Myocyte (in vitro differentiated cells): ENCODE results near the gene FASTK. TPM values are rescaled to one million over a fixed set of nuclear protein-coding genes. Genes with fewer than 3 reads are reported as not detected.
"Not testable (repeated sequence)": the region's sequence is repeated elsewhere in the genome, so short reads cannot be mapped to it uniquely, and the experiment has no call there.

ENCODE experiments used
- DNase-seq: peaks from one replicate; pipeline ENCODE4 v3.0.0-alpha.2; 2012; ENCODE audit warnings: low read depth
- total RNA-seq: library from RNA; depleted of rRNA; stranded (reverse); fragments of >200 nt; gene quantifications from 2 replicates; pipeline ENCODE4 v1.2.3, GENCODE V29; 2014

Gene FASTK
- total RNA-seq, 1 donor from 2014 or later, result 177 TPM

- DNase-seq, result no peak
Measured at GRCh38 chr7:151053751-151054150, 26.9 kb downstream of the FASTK start.

DNA sequence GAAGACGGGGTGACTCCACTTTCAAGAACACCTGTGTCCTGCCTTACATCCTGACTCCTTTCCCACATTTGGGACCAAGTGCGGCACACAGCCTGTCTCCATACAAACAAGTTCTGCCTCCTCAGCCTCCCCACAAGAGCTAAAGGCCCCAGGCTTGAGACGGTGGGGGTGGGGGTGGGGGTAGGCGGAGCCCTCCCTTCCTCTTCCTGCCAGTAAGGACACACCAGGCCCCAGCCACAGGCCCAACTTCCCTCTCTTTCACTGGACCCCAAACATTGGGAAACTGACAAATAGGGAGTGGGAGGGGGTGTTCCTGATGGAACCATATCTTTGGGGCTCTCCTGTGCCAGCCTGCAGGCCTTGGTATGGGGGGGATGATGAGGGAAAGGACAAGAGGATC lies 27.5 kb downstream of the FASTK start:
- no peak for DNase-seq

GRCh38 chr7:151051108-151051507 lies 29.5 kb downstream of the FASTK start:
- DNase-seq, result peak; percentile 40

- DNase-seq, result no peak
Measured at GRCh38 chr7:151048911-151049463, 31.6 kb downstream of the FASTK start.

DNA sequence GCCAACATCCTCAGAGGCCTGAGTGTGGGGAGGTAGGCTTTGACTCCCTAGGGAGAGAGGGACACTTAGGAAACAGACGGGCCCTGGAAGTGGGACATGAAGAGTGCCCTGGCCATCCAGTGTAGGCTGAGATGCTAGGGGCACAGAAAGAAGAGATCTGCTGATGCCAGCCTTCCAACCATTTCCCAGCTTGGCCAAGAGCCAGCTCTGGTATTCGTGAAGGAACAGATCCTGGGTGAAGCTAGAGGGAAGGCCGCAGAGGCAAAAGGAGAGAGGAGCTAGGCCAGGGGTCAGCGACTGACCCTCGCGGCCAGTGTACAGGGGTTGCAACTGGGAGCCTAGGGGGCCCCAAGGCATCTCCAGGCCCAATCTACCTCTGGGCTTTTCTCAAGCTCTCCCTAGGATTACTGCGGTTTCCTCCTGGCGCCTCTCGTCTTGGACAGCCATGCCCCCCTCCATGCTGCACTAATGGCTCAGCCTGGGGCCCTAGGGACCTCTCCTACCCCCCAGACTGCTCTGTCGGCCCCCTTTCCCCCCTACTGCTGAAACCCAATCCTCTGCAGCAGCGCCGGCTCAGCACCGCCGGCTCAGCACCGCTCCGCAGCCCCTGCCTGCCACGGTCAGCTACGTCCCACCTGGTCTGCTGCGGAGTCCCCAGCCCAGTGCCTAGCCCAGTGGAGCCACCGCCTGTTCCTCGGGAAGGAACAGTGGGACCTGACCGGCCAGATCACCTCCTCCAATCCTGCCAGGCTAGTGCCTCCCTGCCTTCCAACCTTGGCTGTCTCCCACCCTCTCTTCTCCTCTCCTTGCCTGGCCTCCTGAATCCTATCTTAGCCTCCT lies 32.4 kb downstream of the FASTK start, which contains the start of gene ASIC3:
ASIC3 (plus strand) TSS at position 556 of the 840 bp plus-strand sequence. CDS start 355 bp downstream, outside the sequence.
- no peak for DNase-seq

DNA sequence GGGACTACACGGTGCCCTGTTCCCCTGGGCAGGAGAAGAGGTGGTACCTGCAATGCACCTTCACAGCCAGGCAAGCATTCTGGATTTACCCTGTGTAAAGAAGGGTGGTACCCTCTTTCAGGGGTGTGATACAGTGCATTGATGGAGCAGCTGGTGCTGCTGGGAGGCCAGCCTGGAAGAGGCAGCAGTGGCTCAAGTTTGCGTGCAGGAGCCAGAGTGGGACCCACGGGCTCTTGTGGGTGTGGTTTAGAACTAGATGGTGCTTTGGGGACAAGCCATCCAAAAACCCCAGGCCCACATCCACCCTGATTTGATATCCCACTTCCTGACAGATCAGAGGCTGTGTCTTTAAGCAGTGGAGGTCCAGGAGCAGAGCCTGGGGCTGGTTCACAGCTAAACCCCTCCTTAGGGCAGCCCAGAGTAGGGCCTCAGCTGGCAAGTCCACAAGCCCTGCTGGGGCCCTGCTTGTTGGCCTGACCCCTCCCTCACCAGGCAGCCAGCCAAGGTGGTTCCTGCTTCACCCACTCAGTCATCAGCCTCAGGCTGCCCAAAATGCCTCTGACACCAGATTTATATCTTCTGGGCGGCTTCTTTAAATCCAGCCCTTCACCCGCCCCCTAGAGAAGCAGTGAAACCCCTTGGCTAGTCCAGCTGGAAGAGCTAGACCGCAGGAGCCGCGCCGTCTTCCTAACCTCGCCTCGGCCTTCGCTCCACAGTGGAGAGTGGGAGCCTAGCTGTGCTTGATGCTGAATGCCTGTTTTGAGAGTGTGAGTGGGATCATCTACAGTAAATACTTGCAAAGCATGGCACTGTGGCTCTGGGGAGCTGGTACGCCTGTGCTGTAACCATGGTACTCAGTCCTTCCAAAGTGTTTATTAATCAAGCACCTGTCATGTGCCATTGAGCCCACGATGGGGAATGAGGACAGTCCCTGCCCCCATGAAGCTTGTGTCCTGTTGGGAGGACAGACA lies 33.7 kb downstream of the FASTK start:
- peak; percentile 87 for DNase-seq

DNA sequence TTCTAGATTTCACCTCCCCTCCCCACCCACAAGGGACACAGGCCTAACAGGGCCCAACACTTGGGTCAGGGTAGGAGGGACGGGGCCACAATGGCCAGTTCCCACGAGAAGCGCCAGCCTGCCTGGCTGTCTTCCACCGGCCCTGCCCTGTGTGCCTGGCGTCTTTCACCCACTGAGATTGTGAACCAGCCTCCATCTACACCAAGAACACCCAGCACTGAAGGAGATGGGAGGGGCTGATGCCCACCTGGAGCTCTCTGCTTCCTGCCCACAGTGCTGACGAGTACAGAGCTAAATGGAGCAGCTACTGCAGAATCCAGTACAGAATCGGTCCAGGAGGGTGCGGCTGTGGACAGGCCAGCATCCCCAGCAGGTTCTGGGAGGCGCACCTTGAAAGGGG lies 34.6 kb downstream of the FASTK start:
- DNase-seq, result no peak

GRCh38 chr7:151045262-151045661 lies 35.3 kb downstream of the FASTK start:
- DNase-seq, result no peak

- DNase-seq, result no peak
Measured at GRCh38 chr7:151043959-151044358, 36.6 kb downstream of the FASTK start.

DNA sequence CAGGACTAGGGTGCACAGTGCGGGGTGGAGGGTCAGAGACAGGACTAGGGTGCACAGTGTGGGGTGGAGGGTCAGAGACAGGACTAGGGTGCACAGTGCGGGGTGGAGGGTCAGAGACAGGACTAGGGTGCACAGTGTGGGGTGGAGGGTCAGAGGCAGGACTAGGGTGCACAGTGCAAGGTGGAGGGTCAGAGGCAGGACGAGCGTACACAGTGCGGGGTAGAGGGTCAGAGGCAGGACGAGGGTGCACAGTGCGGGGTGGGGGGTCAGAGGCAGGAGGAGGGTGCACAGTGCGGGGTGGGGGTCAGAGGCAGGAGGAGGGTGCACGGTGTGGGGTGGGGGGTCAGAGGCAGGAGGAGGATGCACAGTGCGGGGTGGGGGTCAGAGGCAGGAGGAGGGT lies 37.2 kb downstream of the FASTK start:
- DNase-seq, result not testable (repeated sequence)

- DNase-seq, result no peak
Measured at GRCh38 chr7:151040616-151041375, 39.8 kb downstream of the FASTK start.

DNA sequence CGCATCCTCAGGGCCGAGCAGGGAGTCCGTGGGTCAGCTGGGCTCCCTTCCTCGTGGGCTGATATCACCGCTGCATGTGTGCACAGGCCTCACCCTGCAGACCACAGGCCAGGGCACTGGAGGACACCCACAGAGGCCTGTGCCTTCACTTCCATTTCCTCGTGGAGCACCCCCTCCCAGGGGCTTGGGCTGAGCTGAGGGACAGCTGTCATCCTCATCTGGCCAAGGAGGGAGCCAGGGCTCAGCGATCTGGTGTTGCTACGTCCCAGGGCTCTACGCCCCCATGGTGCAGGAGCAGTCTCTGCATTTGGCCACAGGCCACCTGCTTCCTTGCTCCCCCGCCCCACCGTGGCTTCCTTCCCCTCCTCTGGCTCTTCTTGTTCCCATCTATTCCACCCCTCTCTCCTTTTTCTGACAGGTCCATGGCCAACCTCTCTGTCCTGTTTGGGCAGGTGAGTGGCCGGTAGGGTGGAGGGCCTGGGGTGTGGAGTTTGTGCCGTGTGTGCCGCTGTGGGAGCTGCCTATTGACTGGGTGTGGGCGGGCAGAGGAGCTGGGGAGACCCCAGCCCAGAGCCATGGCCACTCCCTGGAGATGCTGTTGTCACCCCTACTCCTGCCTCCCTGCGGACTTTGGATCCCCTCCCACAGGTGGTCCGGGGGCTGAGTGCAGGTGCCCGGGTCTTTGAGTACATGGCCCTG lies 40.6 kb downstream of the FASTK start:
- DNase-seq, result peak; percentile 84

- peak; percentile 90 for DNase-seq
Measured at GRCh38 chr7:151038951-151039849, 41.4 kb downstream of the FASTK start.

- DNase-seq, result no peak
Measured at GRCh38 chr7:151035902-151036301, 44.7 kb downstream of the FASTK start.

- DNase-seq, result no peak
Measured at GRCh38 chr7:151035026-151035717, 45.4 kb downstream of the FASTK start.

DNA sequence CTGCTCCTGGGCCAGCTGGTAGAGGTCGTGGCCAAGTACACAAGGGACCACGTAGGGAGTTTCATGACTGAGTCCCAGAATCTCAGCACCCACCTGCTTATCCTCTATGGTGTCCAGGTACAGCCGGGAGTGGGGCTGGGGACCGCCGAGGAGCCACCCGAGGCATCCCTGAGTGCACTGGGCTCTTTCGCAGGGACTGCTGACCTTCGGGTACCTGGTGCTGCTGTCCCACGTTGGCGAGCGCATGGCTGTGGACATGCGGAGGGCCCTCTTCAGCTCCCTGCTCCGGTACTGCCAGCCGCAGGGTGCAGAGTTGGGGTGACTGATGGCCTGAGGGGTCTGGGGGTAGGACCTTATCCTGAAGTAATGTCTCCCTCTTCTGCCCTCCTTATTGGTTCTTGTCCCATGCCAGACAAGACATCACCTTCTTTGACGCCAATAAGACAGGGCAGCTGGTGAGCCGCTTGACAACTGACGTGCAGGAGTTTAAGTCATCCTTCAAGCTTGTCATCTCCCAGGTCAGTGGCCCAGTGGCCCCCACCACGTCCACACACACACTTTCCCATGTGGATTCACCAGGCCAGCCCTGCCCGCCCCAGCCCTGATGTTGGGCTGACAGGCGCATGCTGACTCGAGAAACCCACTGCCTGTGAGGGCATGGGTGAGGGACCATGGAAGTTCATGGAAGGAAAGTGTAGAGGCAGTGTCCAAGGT lies 46.1 kb downstream of the FASTK start:
- DNase-seq, result no peak

- DNase-seq, result no peak
Measured at GRCh38 chr7:151033864-151034249, 46.8 kb downstream of the FASTK start.
